CD4-positive, CD25-positive, alpha-beta regulatory T cell (primary cell): Measurements from ENCODE around the gene GKN2. TPM values are rescaled to one million over a fixed set of nuclear protein-coding genes. Genes with fewer than 3 reads are reported as not detected.
"Not testable (repeated sequence)": the region's sequence is repeated elsewhere in the genome, so short reads cannot be mapped to it uniquely, and the experiment has no call there.

Experiments
- ATAC-seq, 2 donors: fragments of 150-1000 bp; cut with Tn5 transposase; one replicate each; pipeline ENCODE4 v1.10.0; 2021; ENCODE audit warnings: low read depth in 2 of 2, moderate number of reproducible peaks in 2 of 2, moderate library complexity in 1 of 2
- DNase-seq, 3 donors: peaks; one replicate each; pipeline versions ENCODE4 v3.0.0 to v3.0.0-alpha.2; 2012 to 2022; ENCODE audit warnings: mixed read lengths in 1 of 3
- H3K27ac ChIP-seq: one replicate; pipeline ENCODE4 v1.7.0; 2013; ENCODE audit warnings: mild to moderate bottlenecking, low read length; ENCODE audit not compliant: insufficient read depth, poor library complexity, severe bottlenecking
- H3K27me3 ChIP-seq: one replicate; pipeline ENCODE4 v1.7.0; 2013; ENCODE audit warnings: low read length; ENCODE audit not compliant: control insufficient read depth, insufficient read depth
- H3K36me3 ChIP-seq: one replicate; pipeline ENCODE4 v1.7.0; 2013; ENCODE audit warnings: mild to moderate bottlenecking, low read length, moderate library complexity; ENCODE audit not compliant: control insufficient read depth, insufficient read depth
- H3K4me1 ChIP-seq: 2 replicates; pipeline ENCODE4 v1.7.0; 2013; ENCODE audit warnings: mild to moderate bottlenecking, low read length; ENCODE audit not compliant: insufficient read depth, control insufficient read depth, poor library complexity, severe bottlenecking
- H3K4me3 ChIP-seq: one replicate; pipeline ENCODE4 v1.7.0; 2013; ENCODE audit warnings: low read depth, mild to moderate bottlenecking, low read length, moderate library complexity
- H3K9me3 ChIP-seq, 2 experiments: 1 replicate in 1 of 2; 2 replicates in 1 of 2; pipeline ENCODE4 v1.7.0; 2013; ENCODE audit warnings: low read length in 2 of 2, mild to moderate bottlenecking in 1 of 2, moderate library complexity in 1 of 2; ENCODE audit not compliant: control insufficient read depth in 2 of 2
- H3K27ac Mint-ChIP-seq, 3 donors: one replicate each; pipeline ENCODE4 v1.8.0; 2020 to 2022; ENCODE audit warnings: mild to moderate bottlenecking in 3 of 3, mixed read lengths in 3 of 3, moderate library complexity in 2 of 3
- H3K27me3 Mint-ChIP-seq: one replicate; pipeline ENCODE4 v1.8.0; 2022; ENCODE audit warnings: mild to moderate bottlenecking, mixed read lengths
- H3K36me3 Mint-ChIP-seq: one replicate; pipeline ENCODE4 v1.8.0; 2020; ENCODE audit warnings: mixed read lengths
- H3K4me1 Mint-ChIP-seq, 4 donors: one replicate each; pipeline ENCODE4 v1.8.0; 2020 to 2022; ENCODE audit warnings: mixed read lengths in 4 of 4, mild to moderate bottlenecking in 1 of 4
- H3K4me3 Mint-ChIP-seq, 4 donors: one replicate each; pipeline ENCODE4 v1.8.0; 2020 to 2022; ENCODE audit warnings: mild to moderate bottlenecking in 4 of 4, mixed read lengths in 4 of 4, moderate library complexity in 3 of 4
- H3K9me3 Mint-ChIP-seq, 7 donors: one replicate each; pipeline ENCODE4 v1.8.0; 2020 to 2022; ENCODE audit warnings: mixed read lengths in 7 of 7, mild to moderate bottlenecking in 3 of 7, moderate library complexity in 2 of 7
- polyA plus RNA-seq, 4 donors: library from polyadenylated mRNA; unstranded; fragments of 300-500 nt; fragmentation: Illumina TruSeq; gene quantifications; one replicate each; pipeline ENCODE4 v1.2.3, GENCODE V29; 2021
- total RNA-seq: library from RNA; stranded (reverse); gene quantifications from one replicate; pipeline ENCODE4 v1.2.3, GENCODE V29; 2022

The GKN2 gene
- total and polyA plus RNA-seq, 5 donors from 2014 or later = not detected

GRCh38 chr2:68955432-68955831, 2.7 kb upstream of the GKN2 start:
- peaks cover 22% of the 10 kb centered on the region for H3K27me3 ChIP-seq
- H3K4me1 ChIP-seq, H3K27ac ChIP-seq, ATAC-seq, H3K36me3 ChIP-seq, H3K9me3 ChIP-seq, H3K4me1 Mint-ChIP-seq, H3K9me3 Mint-ChIP-seq, H3K36me3 Mint-ChIP-seq, DNase-seq, H3K4me3 ChIP-seq, H3K4me3 Mint-ChIP-seq: not testable (repeated sequence)
- H3K27ac Mint-ChIP-seq = peak overlapping the region in 1 of 3 donors; percentile 53
- H3K27me3 Mint-ChIP-seq = peaks cover 51% of the 10 kb centered on the region

- ATAC-seq (no peak), DNase-seq (no peak)
- Mint-ChIP-seq H3K9me3 (peaks cover 0 to 11% (median 4%) of the 10 kb centered on the region in 7 donors), H3K4me1 (peaks cover 0 to 4% (median 0%) of the 10 kb centered on the region in 4 donors), H3K27ac (no peak overlapping the region), H3K27me3 (peaks cover 49% of the 10 kb centered on the region), H3K36me3 (no peaks in the 10 kb centered on the region), H3K4me3 (no peak overlapping the region)
- H3K9me3 ChIP-seq = peaks cover 0 to 3% of the 10 kb centered on the region in 2 experiments
- H3K4me1 ChIP-seq = no peaks in the 10 kb centered on the region
- no peaks in the 10 kb centered on the region for H3K36me3 ChIP-seq
- peaks cover 23% of the 10 kb centered on the region for H3K27me3 ChIP-seq
- no peak overlapping the region for H3K27ac ChIP-seq
- H3K4me3 ChIP-seq = no peak overlapping the region
Measured at GRCh38 chr2:68951899-68952298, 794 bp downstream of the GKN2 start.

DNA sequence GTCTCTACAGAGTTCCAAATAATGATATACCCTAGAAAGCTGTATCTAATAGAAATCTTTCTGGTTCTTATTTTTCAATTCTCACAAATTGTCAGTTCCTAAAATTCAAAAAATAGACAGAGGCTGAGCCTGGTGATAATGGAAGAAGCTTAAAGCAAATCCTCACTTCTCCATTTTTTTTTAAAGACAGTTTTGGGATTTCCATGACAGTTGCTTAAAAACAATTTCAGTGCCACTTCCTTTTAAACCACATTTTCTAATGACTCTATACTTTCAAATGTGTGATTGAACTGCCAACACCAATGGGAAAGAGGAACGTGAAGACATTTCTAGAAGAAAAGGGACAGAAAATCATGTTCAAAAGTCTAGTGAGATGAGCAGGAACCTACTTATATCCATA, 4.0 kb downstream of the GKN2 start:
- peaks cover 0 to 4% (median 0%) of the 10 kb centered on the region in 4 donors for H3K4me1 Mint-ChIP-seq

GRCh38 chr2:68946117-68946516, 6.6 kb downstream of the GKN2 start:
- Histone ChIP-seq H3K4me1 (no peaks in the 10 kb centered on the region), H3K36me3 (no peaks in the 10 kb centered on the region), H3K4me3 (no peak overlapping the region), H3K27me3 (peaks cover 35% of the 10 kb centered on the region), H3K9me3 (peaks cover 0 to 5% of the 10 kb centered on the region in 2 experiments), H3K27ac (no peak overlapping the region)
- Mint-ChIP-seq H3K36me3 (no peaks in the 10 kb centered on the region), H3K4me3 (no peak overlapping the region), H3K27ac (no peak overlapping the region), H3K9me3 (peaks cover 0 to 8% (median 2%) of the 10 kb centered on the region in 7 donors), H3K27me3 (peaks cover 59% of the 10 kb centered on the region), H3K4me1 (peaks cover 0 to 4% (median 1%) of the 10 kb centered on the region in 4 donors)
- DNase-seq = no peak
- no peak for ATAC-seq

More for the DNA sequence above, 4.0 kb downstream of the GKN2 start:
- Histone ChIP-seq H3K27ac (no peak overlapping the region), H3K4me3 (no peak overlapping the region), H3K4me1 (no peaks in the 10 kb centered on the region), H3K9me3 (peaks cover 0 to 5% of the 10 kb centered on the region in 2 experiments), H3K36me3 (no peaks in the 10 kb centered on the region), H3K27me3 (peaks cover 31% of the 10 kb centered on the region)
- DNase-seq (no peak), ATAC-seq (no peak)
- no peak overlapping the region for H3K27ac Mint-ChIP-seq
- H3K9me3 Mint-ChIP-seq = peaks cover 0 to 6% (median 2%) of the 10 kb centered on the region in 7 donors
- H3K4me3 Mint-ChIP-seq = no peak overlapping the region
- H3K27me3 Mint-ChIP-seq = peaks cover 43% of the 10 kb centered on the region
- H3K36me3 Mint-ChIP-seq = no peaks in the 10 kb centered on the region

DNA sequence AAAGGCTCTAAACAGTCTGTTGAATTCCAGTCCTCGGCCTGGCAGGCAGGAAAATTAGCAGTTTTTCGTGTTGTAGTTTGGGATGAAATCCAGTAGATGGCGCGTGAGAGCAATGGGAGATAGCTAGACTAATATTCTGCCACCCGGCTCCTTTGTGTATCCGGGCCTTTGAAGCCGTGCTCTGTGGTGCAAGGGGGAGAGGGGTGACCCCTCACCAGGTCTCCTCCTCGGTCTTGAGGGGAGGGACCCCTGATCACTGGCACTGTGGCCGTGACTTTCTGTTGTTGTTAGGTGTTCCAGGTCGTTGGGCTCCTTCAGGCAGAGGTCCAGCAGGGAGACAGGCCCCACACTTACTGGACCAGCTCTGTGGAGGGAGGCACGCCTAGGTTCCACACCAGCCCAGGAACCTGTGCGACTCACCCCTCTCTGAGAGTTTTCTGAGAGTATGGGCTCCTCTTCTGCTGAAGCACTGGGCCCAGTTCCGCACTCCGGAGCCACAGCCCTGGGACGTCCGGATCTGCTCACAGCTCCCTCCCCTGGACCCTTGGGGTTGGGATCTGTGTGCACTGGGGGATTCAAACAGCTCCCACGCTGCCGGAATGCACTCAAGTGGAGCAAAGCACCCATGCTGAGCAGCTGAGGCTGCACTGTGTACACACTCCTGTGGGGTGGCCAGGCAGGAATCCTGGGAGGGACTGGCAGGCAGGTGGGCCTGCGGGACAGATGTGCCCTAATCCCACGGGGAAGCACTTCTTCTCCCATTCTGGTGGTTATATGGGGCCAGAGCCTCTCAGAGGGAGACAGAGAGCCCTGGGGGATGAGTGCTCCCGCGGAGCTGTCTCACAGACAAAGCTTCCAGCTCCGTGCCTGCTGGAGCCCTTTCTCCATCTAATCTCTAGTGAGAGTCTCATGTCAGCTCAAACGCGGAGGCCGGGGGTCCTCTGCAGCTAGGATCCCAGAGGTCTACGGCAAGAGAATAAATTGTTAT, 8.8 kb downstream of the GKN2 start:
- peaks cover 0 to 5% of the 10 kb centered on the region in 2 experiments for H3K9me3 ChIP-seq

GRCh38 chr2:68942827-68943226, 9.9 kb downstream of the GKN2 start:
- no peak overlapping the region for H3K27ac ChIP-seq
- no peak overlapping the region for H3K4me3 ChIP-seq
- no peak overlapping the region for H3K4me3 Mint-ChIP-seq
- peaks cover 30% of the 10 kb centered on the region for H3K27me3 ChIP-seq
- no peaks in the 10 kb centered on the region for H3K4me1 ChIP-seq
- H3K36me3 ChIP-seq = no peaks in the 10 kb centered on the region
- H3K4me1 Mint-ChIP-seq = peaks cover 0 to 2% (median 0%) of the 10 kb centered on the region in 4 donors
- H3K9me3 ChIP-seq = peaks cover 0 to 5% of the 10 kb centered on the region in 2 experiments
- ATAC-seq = no peak
- peaks cover 0 to 8% (median 2%) of the 10 kb centered on the region in 7 donors for H3K9me3 Mint-ChIP-seq
- no peak for DNase-seq
- H3K27ac Mint-ChIP-seq = no peak overlapping the region
- H3K36me3 Mint-ChIP-seq = no peaks in the 10 kb centered on the region
- peaks cover 58% of the 10 kb centered on the region for H3K27me3 Mint-ChIP-seq

More for the DNA sequence above, 8.8 kb downstream of the GKN2 start:
- H3K4me1 Mint-ChIP-seq = peaks cover 0 to 2% (median 0%) of the 10 kb centered on the region in 4 donors
- Histone ChIP-seq H3K27ac (no peak overlapping the region), H3K27me3 (peaks cover 32% of the 10 kb centered on the region), H3K4me1 (no peaks in the 10 kb centered on the region), H3K4me3 (no peak overlapping the region), H3K36me3 (no peaks in the 10 kb centered on the region)
- H3K36me3 Mint-ChIP-seq = no peaks in the 10 kb centered on the region
- peak; percentile 65 to 74 for ATAC-seq
- peak; percentile 18 to 61 (median 57) for DNase-seq
- H3K27ac Mint-ChIP-seq = no peak overlapping the region
- peaks cover 0 to 8% (median 2%) of the 10 kb centered on the region in 7 donors for H3K9me3 Mint-ChIP-seq
- H3K4me3 Mint-ChIP-seq = no peak overlapping the region
- H3K27me3 Mint-ChIP-seq = peaks cover 64% of the 10 kb centered on the region

DNA sequence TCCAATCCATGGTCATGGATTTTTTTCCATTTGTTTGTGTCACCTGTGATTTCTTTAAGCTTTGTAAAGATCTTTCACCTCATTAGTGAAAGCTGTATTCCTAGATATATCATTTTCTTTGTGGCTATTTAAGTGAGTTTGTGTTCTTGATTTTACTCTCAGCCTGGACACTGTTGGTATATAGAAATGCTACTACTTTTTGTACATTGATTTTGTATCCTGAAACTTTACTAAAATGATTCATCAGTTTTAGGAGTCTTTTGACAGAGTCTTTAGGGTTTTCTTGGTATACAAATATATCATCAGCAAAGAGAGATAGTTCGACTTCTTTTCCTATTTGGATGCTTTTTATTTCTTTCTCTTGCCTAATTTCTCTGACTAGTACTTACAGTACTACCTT, 12.3 kb downstream of the GKN2 start:
- Mint-ChIP-seq H3K36me3 (no peaks in the 10 kb centered on the region), H3K9me3 (peaks cover 0 to 8% (median 0%) of the 10 kb centered on the region in 7 donors), H3K27me3 (peaks cover 50% of the 10 kb centered on the region), H3K27ac (no peak overlapping the region), H3K4me1 (peaks cover 0 to 2% (median 0%) of the 10 kb centered on the region in 4 donors), H3K4me3 (no peak overlapping the region)
- ATAC-seq (no peak), DNase-seq (no peak)
- Histone ChIP-seq H3K27ac (no peak overlapping the region), H3K27me3 (peaks cover 21% of the 10 kb centered on the region), H3K4me3 (no peak overlapping the region), H3K9me3 (peaks cover 0 to 1% of the 10 kb centered on the region in 2 experiments), H3K4me1 (no peaks in the 10 kb centered on the region), H3K36me3 (no peaks in the 10 kb centered on the region)
